Midbrain (tissue), 1 donor: Measurements from ENCODE around the gene NPFFR2.
"Not testable (repeated sequence)": the region's sequence is repeated elsewhere in the genome, so short reads cannot be mapped to it uniquely, and the experiment has no call there.

Experiments used
- DNase-seq: peaks from one replicate; lab custom pipeline; 2025; lab: John Stamatoyannopoulos, UW

NPFFR2 gene

DNA sequence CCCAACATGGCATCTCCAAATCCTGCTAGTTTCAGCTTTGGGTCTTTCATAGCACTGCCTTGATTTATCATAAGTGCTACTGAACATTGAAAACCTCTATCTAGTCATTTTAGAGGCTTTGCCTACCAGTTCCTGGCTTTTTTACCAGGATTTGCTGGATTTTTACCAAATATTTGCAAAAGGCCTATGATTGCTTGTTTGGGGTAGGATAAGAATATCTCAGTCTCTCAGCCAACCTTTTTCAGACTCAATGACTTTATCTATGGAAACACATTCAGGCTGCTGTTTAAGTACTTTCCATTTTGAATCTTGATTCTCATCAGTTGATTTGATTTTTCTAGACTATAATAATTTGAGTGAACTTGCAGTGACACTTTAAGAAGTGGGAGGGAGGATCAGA lies 80.1 kb downstream of the NPFFR2 start:
- DNase-seq: no peak

DNA sequence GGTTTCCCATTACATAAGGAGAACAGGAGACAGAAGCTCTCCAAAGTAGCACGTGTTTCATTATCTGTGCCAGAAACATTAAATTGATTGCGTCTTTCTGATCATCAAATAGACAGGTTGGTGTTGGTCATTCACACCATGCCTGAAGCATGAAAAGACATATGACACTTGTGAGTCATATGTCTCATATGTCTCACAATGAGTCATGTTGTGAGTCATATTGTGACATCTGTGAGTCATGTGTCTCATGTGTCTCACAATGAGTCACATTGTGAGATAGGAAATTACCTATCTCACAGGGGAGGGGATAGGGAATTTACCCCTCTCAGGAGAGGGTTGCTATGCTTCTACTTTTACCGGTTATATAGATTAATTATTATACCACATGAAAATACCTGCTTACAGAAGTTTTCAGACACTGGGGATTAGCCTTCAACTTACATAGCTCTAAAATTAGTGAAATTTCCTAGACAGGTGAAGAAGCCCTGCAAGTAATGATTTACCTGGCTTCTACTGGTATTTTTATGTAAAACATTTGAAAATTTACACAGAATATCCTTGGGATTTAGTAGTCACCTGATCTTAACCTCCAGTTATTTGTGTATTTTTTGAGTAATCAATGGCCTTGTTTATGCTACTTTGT lies 80.8 kb downstream of the NPFFR2 start:
- no peak for DNase-seq

DNA sequence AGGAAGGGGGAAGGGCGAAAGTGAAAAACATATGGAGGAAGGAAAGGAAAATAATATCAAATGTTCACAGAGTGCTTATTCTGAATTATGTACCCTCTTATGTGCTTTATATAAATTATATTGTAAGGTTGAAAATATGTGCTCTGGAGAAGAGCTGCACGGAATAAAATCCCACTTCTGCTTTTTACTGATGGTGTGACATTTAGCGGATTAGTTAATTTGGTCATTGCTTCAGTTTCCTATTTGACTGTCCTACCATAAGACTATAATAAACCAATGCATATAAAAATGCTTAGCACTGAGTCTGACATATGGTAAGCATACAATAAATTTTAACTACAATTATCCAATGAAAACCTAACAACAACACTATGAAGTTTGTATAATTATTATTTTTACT lies 86.2 kb downstream of the NPFFR2 start:
- DNase-seq: no peak

DNA sequence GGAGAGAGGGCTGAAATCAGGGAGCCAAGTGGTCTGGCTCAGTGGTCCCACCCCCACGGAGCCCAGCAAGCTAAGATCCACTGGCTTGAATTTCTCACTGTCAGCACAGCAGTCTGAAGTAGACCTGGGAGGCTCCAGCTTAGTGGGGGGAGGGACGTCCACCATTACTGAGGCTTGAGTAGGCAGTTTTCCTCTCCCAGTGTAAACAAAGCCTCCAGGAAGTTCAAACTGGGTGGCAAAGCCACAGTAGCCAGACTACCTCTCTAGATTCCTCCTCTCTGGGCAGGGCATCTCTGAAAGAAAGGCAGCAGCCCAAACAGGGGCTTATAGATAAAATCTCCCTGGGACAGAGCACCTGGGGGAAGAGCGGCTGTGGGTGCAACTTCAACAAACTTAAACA lies 88.1 kb downstream of the NPFFR2 start:
- DNase-seq: no peak

DNA sequence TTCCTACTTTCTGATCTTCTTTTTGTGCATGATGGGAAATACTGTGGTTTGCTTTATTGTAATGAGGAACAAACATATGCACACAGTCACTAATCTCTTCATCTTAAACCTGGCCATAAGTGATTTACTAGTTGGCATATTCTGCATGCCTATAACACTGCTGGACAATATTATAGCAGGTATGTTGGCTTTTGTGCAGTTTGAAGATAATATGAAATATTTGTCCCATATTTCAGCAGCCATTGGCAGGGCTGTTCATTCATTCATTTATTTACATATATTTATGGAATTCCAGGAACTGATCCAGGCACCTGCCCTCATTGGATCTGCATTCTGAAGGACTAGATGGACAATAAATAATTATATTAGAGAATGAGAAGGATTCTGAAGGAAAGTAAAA lies 96.9 kb downstream of the NPFFR2 start:
- DNase-seq: no peak

DNA sequence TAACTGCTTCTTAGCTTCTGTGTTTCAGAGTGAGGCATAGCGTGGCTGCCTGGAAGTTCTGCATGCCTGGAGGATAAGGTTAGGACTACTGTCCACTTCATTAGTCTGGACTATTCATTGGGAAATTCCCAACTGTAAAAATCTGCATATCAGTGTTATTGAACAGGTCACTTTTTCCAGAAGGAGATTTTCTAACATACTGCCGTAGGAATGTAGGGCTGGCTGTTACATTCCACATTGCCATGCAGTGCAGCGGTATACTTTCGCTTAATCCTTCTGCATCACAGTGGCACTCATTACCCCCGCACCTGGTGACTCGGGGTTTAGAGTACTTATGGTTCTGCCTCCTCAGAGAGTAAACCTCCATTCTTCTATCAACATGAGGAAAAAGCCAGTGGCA lies 104.6 kb downstream of the NPFFR2 start:
- no peak for DNase-seq

DNA sequence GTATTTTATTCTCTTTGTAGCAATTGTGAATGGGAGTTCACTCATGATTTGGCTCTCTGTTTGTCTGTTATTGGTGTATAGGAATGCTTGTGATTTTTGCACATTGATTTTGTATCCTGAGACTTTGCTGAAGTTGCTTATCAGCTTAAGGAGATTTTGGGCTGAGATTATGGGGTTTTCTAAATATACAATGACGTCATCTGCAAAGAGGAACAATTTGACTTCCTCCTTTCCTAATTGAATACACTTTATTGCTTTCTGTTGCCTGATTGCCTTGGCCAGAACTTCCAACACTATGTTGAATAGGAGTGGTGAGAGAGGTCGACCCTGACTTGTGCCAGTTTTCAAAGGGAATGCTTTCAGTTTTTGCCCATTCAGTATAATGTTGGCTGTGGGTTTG lies 108.2 kb downstream of the NPFFR2 start:
- DNase-seq: not testable (repeated sequence)

DNA sequence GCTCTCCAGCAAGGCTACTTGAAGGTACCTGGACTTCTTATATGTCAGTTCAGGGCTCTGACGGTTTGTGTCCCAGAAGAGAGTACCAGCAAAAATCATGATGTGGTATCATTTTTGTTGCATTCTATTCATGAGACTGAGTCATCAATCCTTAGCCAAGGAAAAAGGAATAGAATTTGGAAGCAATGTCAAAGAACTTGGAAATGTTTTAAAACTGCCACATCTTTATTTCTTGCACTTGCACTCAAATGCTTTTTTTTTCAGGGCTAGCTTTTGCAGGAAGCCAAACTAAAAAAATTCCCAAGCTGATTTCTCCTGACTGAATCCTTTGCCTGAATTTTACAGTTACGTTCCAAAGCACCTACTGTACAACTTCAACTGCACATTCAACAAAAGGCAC lies 112.4 kb downstream of the NPFFR2 start:
- DNase-seq: no peak

DNA sequence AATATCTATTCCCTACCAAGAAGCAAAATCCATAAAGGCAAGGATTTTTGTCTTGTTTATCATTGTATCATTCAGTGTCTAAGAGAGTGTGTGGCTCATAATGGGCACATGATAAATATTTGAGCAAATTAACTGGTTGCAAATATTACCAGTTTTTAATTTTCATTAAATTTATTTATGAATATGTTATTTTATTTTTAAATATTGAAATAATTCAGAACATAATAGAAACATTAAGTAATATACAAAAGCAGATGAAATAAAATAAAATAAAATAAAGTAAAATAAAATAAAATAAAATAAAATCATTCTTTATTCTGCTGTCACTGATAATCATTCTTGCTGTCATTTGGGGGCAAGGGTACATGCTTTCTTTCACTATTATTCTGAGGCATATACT lies 120.9 kb downstream of the NPFFR2 start:
- DNase-seq: no peak

DNA sequence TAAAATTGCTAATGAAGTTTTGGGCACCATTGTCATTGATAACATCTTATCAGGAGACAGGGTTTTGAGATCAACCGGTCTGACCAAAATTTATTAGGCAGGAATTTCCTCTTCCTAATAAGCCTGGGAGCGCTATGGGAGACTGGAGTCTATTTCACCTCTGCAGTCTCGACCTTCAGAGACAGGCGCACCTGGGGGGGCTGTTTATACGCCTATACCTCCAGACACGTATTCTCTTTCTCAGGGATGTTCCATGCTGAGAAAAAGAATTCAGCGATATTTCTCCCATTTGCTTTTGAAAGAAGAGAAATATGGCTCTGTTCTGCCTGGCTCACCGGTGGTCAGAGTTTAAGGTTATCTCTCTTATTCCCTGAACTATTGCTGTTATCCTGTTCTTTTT lies 121.8 kb downstream of the NPFFR2 start:
- DNase-seq: not testable (repeated sequence)

DNA sequence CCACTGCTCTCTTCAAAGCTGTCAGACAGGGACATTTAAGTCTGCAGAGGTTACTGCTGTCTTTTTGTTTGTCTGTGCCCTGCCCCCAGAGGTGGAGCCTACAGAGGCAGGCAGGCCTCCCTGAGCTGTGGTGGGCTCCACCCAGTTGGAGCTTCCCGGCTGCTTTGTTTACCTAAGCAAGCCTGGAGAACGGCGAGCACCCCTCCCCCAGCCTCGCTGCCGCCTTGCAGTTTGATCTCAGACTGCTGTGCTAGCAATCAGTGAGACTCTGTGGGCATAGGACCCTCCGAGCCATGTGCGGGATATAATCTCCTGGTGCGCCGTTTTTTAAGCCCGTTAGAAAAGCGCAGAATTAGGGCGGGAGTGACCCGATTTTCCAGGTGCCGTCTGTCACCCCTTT lies 137.5 kb downstream of the NPFFR2 start:
- not testable (repeated sequence) for DNase-seq

DNA sequence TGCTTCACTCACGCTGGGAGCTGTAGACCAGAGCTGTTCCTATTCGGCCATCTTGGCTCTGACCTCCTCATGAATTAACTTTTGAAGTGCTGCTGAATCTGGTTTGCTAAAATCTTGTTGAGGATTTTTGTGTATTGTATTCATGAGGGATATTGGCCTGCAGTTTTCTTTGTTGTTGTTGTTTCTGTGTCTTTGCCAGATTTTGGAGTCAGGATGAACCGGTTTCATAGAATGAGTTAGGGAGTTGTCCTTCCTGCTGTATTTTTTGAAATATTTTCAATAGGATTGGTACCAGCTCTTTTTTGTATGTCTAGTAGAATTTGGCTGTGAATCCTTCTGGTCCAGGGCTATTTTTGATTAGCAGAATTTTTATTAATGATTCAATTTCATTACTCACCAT lies 138.1 kb downstream of the NPFFR2 start:
- no peak for DNase-seq

DNA sequence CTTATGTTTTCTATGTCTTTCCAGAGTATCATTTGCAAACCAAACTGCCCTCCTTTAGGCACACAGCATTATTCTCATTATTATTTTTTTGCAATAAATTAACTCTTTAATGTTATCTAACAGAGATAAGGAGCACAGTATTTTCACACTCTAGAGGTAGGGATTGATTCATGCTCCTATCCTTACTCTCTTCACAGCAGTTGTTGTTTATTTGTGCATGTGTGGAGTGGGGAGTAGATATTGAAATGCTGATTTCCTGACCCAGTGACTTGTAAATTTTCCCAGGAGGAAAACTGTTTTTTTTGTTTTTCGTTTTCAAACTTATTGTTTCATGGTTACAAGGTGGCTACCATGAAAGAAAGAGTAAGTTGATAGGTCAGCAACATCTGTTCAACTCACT lies 140.0 kb downstream of the NPFFR2 start:
- no peak for DNase-seq

DNA sequence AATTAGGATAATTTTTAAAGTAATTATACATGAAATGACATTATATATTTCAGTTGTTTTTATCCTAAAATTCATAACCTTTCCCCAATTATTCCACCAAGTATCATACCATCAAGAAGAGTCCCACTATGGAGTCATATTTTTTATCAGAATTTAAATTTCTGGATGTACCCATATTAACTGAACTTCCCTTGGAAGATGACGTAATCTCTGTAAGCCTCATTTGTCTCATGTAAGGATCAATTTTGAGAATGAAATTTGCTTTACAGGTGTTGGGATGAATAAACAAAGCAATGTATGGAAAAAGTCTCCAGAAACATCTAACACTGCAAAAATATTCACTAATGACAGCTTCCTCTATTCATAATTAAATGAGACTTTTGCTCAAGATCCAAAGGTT lies 147.5 kb downstream of the NPFFR2 start:
- DNase-seq: no peak

DNA sequence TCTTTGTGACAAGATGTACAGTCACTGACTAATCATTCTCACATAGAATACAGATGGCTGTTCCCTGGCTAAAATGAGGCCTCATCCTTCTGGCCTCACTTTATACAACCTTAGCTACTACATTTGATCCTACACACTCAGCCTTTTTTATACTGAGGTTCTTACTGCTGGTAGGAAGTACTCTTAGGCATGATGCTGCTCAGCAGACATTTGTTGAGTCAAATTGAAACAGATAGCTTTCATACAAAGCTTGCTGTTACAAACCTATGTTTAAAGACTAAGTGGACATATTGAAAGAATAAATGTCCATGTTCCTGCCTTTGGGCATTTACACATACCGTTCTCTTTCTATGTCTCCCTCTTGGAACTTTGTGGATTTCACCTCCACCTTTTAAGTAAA lies 154.9 kb downstream of the NPFFR2 start:
- no peak for DNase-seq

DNA sequence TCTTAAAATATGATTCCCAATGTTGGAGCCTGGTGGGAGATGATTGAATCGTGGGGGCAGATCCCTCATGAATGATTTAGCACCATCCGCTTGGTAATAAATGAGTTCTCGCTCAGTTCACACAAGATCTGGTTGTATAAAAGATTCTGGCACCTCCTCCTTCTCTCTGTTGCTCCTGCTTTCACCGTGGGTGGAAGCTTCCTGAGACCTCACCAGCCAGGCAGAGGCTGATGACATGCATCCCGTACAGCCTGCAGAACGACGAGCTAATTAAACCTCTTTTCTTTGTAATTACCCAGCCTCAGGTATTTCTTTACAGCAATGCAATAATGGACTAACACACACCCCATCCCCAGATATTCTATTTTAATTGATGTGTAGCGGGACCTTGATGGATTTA lies 162.2 kb downstream of the NPFFR2 start:
- DNase-seq: no peak

DNA sequence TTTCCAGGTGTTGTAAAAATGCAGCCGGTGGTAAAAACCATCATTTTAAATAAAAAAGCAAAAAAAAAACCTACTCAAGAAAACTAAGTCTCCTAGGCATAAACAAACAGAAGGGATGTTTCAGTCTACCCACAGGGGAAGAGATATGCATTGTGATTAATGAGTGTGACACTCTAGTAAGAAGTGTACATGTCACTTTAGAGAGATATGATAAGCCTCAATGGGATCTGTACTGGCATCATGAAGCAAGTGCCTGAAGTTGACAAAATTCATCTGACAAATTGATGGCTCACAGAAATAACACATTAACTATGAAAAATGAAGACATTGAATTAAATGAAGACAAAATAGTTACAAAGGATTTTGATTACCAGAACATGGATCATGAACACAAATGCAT lies 162.7 kb downstream of the NPFFR2 start:
- no peak for DNase-seq
